MM.1S (cell line): Measurements from ENCODE around the gene SEC31B.

Experiments
- EZH2 ChIP-seq: fragments of 300-600 bp; sonication (generic); optimal IDR thresholded peaks from 2 replicates; pipeline ENCODE3; 2017; ENCODE audit warnings: low read depth, mild to moderate bottlenecking, antibody characterized with exemption, low read length, mixed read lengths
- TF ChIP-seq, protein P1 (sequence below): fragments of 300-600 bp; sonication (generic); IDR thresholded peaks from 2 replicates; pipeline ENCODE4 v1.5.1; 2016; ENCODE audit warnings: antibody characterized with exemption, low read length, mixed read lengths

DNA sequence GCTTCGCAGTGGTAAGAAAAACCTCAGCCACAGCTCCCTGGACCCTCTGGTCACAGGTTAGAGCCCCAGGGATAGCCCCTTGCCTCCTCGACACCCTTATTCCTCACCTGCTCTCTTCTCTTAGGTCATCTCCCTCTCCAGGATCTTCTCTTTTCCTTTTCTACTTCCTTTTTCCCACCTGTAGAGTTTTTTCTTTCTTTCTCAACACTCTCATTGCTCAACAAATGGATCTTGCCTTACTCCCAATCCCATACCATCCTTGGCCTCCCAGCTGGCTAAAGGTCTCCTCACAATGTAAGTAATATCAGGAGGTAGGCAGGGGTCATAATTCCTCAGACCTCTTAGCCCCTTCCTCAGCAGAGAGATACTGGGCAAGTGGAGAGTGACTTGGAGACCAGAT lies 39.7 kb downstream of the SEC31B start:
- TF ChIP-seq, protein P1, sequence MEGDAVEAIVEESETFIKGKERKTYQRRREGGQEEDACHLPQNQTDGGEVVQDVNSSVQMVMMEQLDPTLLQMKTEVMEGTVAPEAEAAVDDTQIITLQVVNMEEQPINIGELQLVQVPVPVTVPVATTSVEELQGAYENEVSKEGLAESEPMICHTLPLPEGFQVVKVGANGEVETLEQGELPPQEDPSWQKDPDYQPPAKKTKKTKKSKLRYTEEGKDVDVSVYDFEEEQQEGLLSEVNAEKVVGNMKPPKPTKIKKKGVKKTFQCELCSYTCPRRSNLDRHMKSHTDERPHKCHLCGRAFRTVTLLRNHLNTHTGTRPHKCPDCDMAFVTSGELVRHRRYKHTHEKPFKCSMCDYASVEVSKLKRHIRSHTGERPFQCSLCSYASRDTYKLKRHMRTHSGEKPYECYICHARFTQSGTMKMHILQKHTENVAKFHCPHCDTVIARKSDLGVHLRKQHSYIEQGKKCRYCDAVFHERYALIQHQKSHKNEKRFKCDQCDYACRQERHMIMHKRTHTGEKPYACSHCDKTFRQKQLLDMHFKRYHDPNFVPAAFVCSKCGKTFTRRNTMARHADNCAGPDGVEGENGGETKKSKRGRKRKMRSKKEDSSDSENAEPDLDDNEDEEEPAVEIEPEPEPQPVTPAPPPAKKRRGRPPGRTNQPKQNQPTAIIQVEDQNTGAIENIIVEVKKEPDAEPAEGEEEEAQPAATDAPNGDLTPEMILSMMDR = no peak
- no peak for TF ChIP-seq EZH2
